Stomach (tissue), 9 donors: Measurements from ENCODE around the gene CIT. TPM values are rescaled to one million over a fixed set of nuclear protein-coding genes. Genes with fewer than 3 reads are reported as not detected.

Experiments used
- DNase-seq, 2 donors: peaks; one replicate each; pipeline versions ENCODE4 v3.0.0 to v3.0.0-alpha.2; 2013 to 2019
- H3K27ac ChIP-seq, 5 donors: fragments of 200-600 bp in 4 of 5; sonication (generic) in 4 of 5; one replicate each; pipeline ENCODE4 v1.5.1; 2013 to 2019; ENCODE audit warnings: mild to moderate bottlenecking in 1 of 5, moderate library complexity in 1 of 5
- H3K27me3 ChIP-seq, 3 donors: fragments of 200-600 bp; sonication (generic); one replicate each; pipeline ENCODE4 v1.5.1; 2017 to 2019; ENCODE audit warnings: mixed run types in 1 of 3
- H3K36me3 ChIP-seq, 4 donors: fragments of 200-600 bp; sonication (generic); 1 replicate in 3 of 4; 2 replicates in 1 of 4; pipeline ENCODE4 v1.5.1; 2016 to 2019
- H3K4me1 ChIP-seq, 4 donors: fragments of 200-600 bp; sonication (generic); one replicate each; pipeline ENCODE4 v1.5.1; 2016 to 2019
- H3K4me3 ChIP-seq, 4 donors: fragments of 200-600 bp; sonication (generic) in 3 of 4; one replicate each; pipeline ENCODE4 v1.5.1; 2016 to 2019; ENCODE audit warnings: mild to moderate bottlenecking in 1 of 4
- H3K9me3 ChIP-seq, 4 donors: fragments of 200-600 bp; sonication (generic); one replicate each; pipeline ENCODE4 v1.5.1; 2016 to 2019
- CTCF ChIP-seq, 7 experiments: fragments of 450-650 bp in 4 of 7; fragments of 200-600 bp in 3 of 7; sonication (generic) in 3 of 7; IDR thresholded peaks; one replicate each; pipeline ENCODE4 v1.5.1; 2016 to 2019; ENCODE audit warnings: antibody characterized with exemption in 7 of 7, control low read depth in 2 of 7, mild to moderate bottlenecking in 1 of 7
- EP300 ChIP-seq: sonication (generic); formaldehyde crosslinking; IDR thresholded peaks from one replicate; pipeline ENCODE4 v1.6.1; 2017; ENCODE audit warnings: antibody characterized with exemption
- POLR2A ChIP-seq, 4 donors: fragments of 450-650 bp; IDR thresholded peaks; one replicate each; pipeline ENCODE4 v1.6.1; 2016; ENCODE audit warnings: antibody characterized with exemption in 4 of 4, control low read depth in 2 of 4, mild to moderate bottlenecking in 1 of 4, moderate library complexity in 1 of 4
- POLR2AphosphoS5 ChIP-seq, 3 donors: sonication (generic); formaldehyde crosslinking; IDR thresholded peaks; one replicate each; pipeline ENCODE4 v1.6.1; 2016; ENCODE audit warnings: antibody characterized with exemption in 3 of 3
- WGBS, 5 donors: extraction: QIAGEN DNeasy Blood & Tissue Kit in 3 of 5; methylation state at CpG; one replicate each; pipeline versions ENCODE4 v1.1.5 to v1.1.7; 2013 to 2018; 5-methylcytosine and 5-hydroxymethylcytosine counted together
- intact Hi-C: fragments of 100-400 bp; cut with DNase I; formaldehyde crosslinking; loops from one replicate; pipeline ENCODE4 v1.15.1; 2023; ENCODE audit warnings: low total_unique reads
- polyA plus RNA-seq, 3 donors: library from polyadenylated mRNA; stranded (reverse); fragments of 200-250 nt; gene quantifications; one replicate each; pipeline ENCODE4 v1.2.3, GENCODE V29; 2013
- total RNA-seq, 5 donors: library from RNA; depleted of rRNA; stranded (reverse); fragments of >200 nt; gene quantifications; one replicate each; pipeline versions ENCODE4 v1.1.0 to v1.2.3, GENCODE V29; 2014 to 2016
- donor health status: healthy with polysubstance abuse.
- donor health status: Bipolar disorder and iron deficiency.
- donor health status: healthy.

Gene CIT
- total and polyA plus RNA-seq, 8 donors: 2.8 to 164 (median 21.0) TPM

GRCh38 chr12:119695034-119695433 lies 182.1 kb downstream of the CIT start:
- H3K27ac ChIP-seq: peak overlapping the region in 3 of 5 donors; percentile 13 to 82 (median 28)
- WGBS, 5 donors: 70 to 83% (median 76%) methylated on average over 2 to 4 of the region's 4 CpGs
- no peaks in the 10 kb centered on the region for H3K9me3 ChIP-seq
- intact Hi-C loops: no loop called here
- TF ChIP-seq CTCF (IDR thresholded peaks at IDR 0.05) (peak in 3 of 7 experiments; percentile 29 to 46 (median 41)), POLR2A (IDR thresholded peaks at IDR 0.05) (no peak), EP300 (no peak)
- peaks cover 20 to 42% (median 29%) of the 10 kb centered on the region in 4 donors for H3K4me1 ChIP-seq
- no peak overlapping the region for H3K4me3 ChIP-seq
- no peaks in the 10 kb centered on the region for H3K27me3 ChIP-seq
- peaks cover 0 to 19% (median 8%) of the 10 kb centered on the region in 4 donors for H3K36me3 ChIP-seq
- DNase-seq: no peak

DNA sequence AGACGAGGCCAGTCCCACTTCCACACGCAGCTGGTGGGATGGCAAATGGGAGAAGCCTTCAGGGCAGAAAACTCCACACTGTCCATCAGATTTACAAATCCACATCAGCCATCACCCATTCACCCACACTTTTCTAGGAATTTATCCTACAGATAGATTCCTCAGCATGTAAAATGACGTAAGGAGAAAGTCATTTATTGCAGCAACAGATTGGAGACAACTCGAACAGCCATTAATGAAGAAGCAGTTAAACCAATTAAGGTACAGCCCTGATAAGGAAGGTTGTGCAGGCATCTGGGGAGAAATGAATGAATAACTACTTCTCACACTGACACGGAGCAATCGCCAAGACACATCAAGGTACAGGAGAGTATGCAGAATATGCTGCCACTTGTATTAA lies 183.0 kb downstream of the CIT start:
- H3K36me3 ChIP-seq: peaks cover 0 to 21% (median 9%) of the 10 kb centered on the region in 4 donors
- H3K9me3 ChIP-seq: no peaks in the 10 kb centered on the region
- WGBS, 5 donors: 47 to 71% (median 59%) methylated on average over 6 of the region's 6 CpGs
- H3K4me3 ChIP-seq: no peak overlapping the region
- no peak for DNase-seq
- TF ChIP-seq CTCF (IDR thresholded peaks at IDR 0.05) (no peak), POLR2A (IDR thresholded peaks at IDR 0.05) (no peak), POLR2AphosphoS5 (IDR thresholded peaks at IDR 0.05) (no peak), EP300 (no peak)
- H3K27me3 ChIP-seq: no peaks in the 10 kb centered on the region
- H3K4me1 ChIP-seq: peaks cover 20 to 42% (median 29%) of the 10 kb centered on the region in 4 donors
- intact Hi-C loops: no loop called here
- H3K27ac ChIP-seq: peak overlapping the region; percentile 49 to 87 (median 71)

DNA sequence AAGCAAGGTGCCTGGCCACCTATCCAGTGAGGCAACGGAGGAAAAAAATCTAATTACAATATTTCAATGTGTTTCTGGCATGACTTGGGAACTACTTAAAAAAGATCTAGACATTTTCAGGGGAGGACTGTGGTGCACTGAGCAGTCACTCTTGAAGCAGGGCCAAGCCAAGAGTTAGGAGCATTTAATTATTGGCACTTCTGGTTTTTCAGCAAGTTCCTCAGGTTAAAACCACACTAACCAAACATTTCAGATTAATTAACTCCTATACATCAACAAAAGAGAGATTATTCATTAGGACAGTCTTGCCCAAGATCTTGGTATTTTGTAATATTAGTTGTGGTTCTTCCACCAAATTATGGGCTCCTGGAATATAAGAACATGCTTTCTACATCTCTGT lies 183.6 kb downstream of the CIT start:
- no peak for TF ChIP-seq POLR2AphosphoS5 (IDR thresholded peaks at IDR 0.05)
- TF ChIP-seq CTCF (IDR thresholded peaks at IDR 0.05): no peak
- no peak for TF ChIP-seq EP300
- no peak for TF ChIP-seq POLR2A (IDR thresholded peaks at IDR 0.05)
- intact Hi-C loops: no loop called here
- WGBS, 5 donors: 16 to 62% (median 22%) methylated on average over 1 of the region's 1 CpG
- Histone ChIP-seq H3K27ac (peak overlapping the region; percentile 60 to 87 (median 77)), H3K4me3 (no peak overlapping the region), H3K9me3 (no peaks in the 10 kb centered on the region), H3K36me3 (peaks cover 0 to 21% (median 9%) of the 10 kb centered on the region in 4 donors), H3K4me1 (peaks cover 20 to 42% (median 29%) of the 10 kb centered on the region in 4 donors), H3K27me3 (no peaks in the 10 kb centered on the region)
- DNase-seq: no peak

DNA sequence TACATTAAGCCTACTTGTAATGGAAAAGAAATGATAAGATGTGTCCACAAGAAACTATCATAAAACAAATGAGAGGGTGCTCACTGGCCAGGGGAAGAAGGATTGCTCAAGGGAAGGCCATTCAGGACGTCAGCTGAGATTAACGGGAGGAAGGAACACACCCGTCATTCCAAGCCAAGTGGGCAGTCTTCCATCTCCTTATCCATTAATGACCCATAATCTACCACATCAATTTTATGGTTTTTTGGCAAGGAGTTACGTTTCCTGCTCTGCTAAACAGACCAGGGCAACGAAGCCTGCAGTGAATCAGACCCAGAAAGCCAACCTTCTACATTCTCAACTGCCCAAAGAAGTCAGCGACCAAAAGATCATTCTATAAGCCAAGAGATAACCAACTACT lies 184.1 kb downstream of the CIT start:
- intact Hi-C loops: no loop called here
- H3K36me3 ChIP-seq: peaks cover 0 to 20% (median 11%) of the 10 kb centered on the region in 4 donors
- H3K9me3 ChIP-seq: no peaks in the 10 kb centered on the region
- no peak overlapping the region for H3K4me3 ChIP-seq
- WGBS, 5 donors: 14 to 17% (median 15%) methylated on average over 6 of the region's 6 CpGs
- peak; percentile 83 to 84 for DNase-seq
- peaks cover 20 to 42% (median 29%) of the 10 kb centered on the region in 4 donors for H3K4me1 ChIP-seq
- TF ChIP-seq POLR2AphosphoS5 (IDR thresholded peaks at IDR 0.05) (peak; percentile 60 to 92 (median 78)), CTCF (IDR thresholded peaks at IDR 0.05) (no peak), POLR2A (IDR thresholded peaks at IDR 0.05) (no peak), EP300 (no peak)
- H3K27ac ChIP-seq: peak overlapping the region; percentile 60 to 87 (median 77)
- no peaks in the 10 kb centered on the region for H3K27me3 ChIP-seq
